Activated naive CD4-positive, alpha-beta T cell treated with anti-CD3 and anti-CD28 coated beads for 36 hours (primary cell): ENCODE results near the gene MEX3A. TPM values are rescaled to one million over a fixed set of nuclear protein-coding genes. Genes with fewer than 3 reads are reported as not detected.

ENCODE experiments used
- CTCF ChIA-PET: fragments of 350-600 bp; sonication (Branson Sonifier 250); formaldehyde crosslinking; loops from one replicate; lab custom pipeline; 2021; ENCODE audit warnings: antibody characterized with exemption; lab: Charles Lee
- DNase-seq: peaks from one replicate; pipeline ENCODE4 v3.0.0-alpha.2; 2020
- H3K27ac Mint-ChIP-seq: one replicate; pipeline ENCODE4 v1.8.0; 2021; ENCODE audit warnings: mild to moderate bottlenecking, mixed read lengths
- H3K27me3 Mint-ChIP-seq: one replicate; pipeline ENCODE4 v1.8.0; 2021; ENCODE audit warnings: low read depth, mixed read lengths
- H3K36me3 Mint-ChIP-seq: one replicate; pipeline ENCODE4 v1.8.0; 2021; ENCODE audit warnings: low read depth, mixed read lengths
- H3K4me1 Mint-ChIP-seq: one replicate; pipeline ENCODE4 v1.8.0; 2021; ENCODE audit warnings: low read depth, mixed read lengths
- H3K4me3 Mint-ChIP-seq: one replicate; pipeline ENCODE4 v1.8.0; 2021; ENCODE audit warnings: mild to moderate bottlenecking, moderate library complexity, mixed read lengths
- H3K9me3 Mint-ChIP-seq: one replicate; pipeline ENCODE4 v1.8.0; 2021; ENCODE audit warnings: mixed read lengths
- intact Hi-C: fragments of 100-400 bp; cut with micrococcal nuclease; formaldehyde crosslinking; loops from one replicate; pipeline ENCODE4 v1.15.1; 2023
- total RNA-seq, 2 experiments: library from RNA; stranded (reverse); gene quantifications; one replicate each; pipeline ENCODE4 v1.2.3, GENCODE V29; 2021

Gene MEX3A
- total RNA-seq, 2 experiments from 2014 or later = 0.22 to 0.36 TPM

DNA sequence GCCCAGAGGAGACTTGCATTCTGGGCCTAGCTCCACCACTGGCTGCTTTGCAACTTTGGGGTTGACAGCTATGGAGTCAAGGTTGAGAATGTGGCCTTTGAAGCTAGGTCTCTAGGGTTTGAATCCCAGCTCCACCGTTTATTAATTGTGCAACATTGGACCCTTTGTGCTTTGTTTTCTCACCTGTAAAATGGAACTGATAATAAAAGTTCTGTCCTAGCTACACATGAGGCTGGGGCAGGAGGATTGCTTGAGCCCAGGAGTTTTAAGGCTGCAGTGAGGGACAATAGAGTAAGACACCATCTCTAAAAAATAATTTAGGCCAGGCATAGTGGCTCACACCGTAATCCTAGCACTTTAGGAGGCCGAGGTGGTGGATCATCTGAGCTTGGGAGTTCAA, 17.0 kb upstream of the MEX3A start:
- CTCF ChIA-PET = interaction anchor here (0.6 to 16.2 kb wide), 3 partner anchors 10 to 29 kb away, joined by 3 to 737 read pairs (median 34); partner anchors contain the start of gene LMNA
- Mint-ChIP-seq H3K27ac (no peak overlapping the region), H3K36me3 (no peaks in the 10 kb centered on the region), H3K4me3 (no peak overlapping the region), H3K27me3 (peaks cover 12% of the 10 kb centered on the region), H3K4me1 (peaks cover 65% of the 10 kb centered on the region), H3K9me3 (no peaks in the 10 kb centered on the region)
- DNase-seq = no peak
- intact Hi-C loops = loop anchor here (5.0 kb wide), 1 partner anchor 358 kb away; no protein-coding TSS in a partner anchor

DNA sequence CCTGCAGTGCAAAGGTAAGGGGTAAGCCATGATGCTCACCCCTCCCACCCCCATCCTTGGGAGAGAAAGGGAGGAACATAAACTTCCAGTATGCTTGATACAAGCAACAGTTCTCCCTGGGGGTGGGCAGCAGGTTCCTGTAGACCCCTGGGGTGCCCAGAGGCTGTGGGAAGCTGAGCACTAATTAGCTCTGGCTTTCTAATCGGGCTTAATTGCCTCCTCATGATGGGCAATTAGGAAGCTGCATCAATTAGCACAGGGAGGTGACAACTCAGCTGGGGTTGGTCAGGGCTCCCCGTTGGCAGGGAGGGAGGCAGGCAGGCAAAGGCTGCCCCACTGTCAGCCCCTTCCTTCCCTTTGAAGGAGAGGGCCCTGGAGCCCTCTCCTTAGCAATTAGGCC, 16.5 kb upstream of the MEX3A start:
- Mint-ChIP-seq H3K9me3 (no peaks in the 10 kb centered on the region), H3K4me3 (no peak overlapping the region), H3K27ac (peak overlapping the region; percentile 28), H3K4me1 (peaks cover 60% of the 10 kb centered on the region), H3K36me3 (no peaks in the 10 kb centered on the region), H3K27me3 (peaks cover 12% of the 10 kb centered on the region)
- CTCF ChIA-PET = interaction anchor here (1.1 to 16.2 kb wide), 3 partner anchors 15 to 43 kb away, joined by 3 to 737 read pairs (median 34); partner anchors contain the start of gene LMNA
- intact Hi-C loops = loop anchor here (5.0 kb wide), 1 partner anchor 359 kb away; no protein-coding TSS in a partner anchor
- DNase-seq = no peak

DNA sequence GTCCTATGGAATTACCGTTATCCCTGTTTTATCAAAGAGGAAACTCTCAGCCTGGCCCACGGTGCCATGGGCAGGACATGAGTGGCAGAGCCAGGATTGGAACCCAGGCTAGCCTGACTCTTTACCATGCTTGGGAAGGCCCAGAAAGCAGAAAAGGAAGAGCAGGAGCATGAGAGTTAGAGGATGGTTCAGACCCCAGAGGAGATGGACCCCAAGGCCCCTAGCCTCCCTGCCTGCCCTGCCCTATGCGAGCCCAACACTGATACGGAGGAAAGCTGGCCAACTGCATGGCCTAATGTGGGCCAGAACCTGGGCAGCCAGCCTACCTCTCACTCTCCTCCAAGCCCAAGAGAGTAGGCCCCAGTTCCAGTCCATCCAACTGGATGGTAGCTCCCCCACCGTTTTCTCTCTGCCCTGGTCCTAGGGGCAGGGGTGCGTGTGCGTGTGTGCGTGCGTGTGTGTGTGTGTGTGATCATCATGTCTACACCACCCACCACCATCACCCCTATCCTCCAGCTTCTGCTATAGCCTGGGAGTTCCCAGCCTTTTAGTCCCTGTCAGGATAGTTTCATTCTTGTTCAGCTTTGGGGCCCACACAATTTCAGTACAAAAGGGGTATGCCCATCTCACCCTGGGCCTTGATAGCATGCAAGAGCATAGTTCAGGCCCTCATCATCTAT, 15.4 kb upstream of the MEX3A start:
- H3K36me3 Mint-ChIP-seq = no peaks in the 10 kb centered on the region
- intact Hi-C loops = loop anchor here (1.0 to 5.0 kb wide), 7 partner anchors 9 to 360 kb away; partner anchors contain the start of genes CCT3, LMNA, SMG5 and TSACC
- CTCF ChIA-PET = interaction anchor here (0.6 to 16.2 kb wide), 15 partner anchors 9 to 239 kb away, joined by 3 to 737 read pairs (median 4); partner anchors contain the start of genes LMNA and MEX3A
- peak overlapping the region; percentile 40 for H3K4me3 Mint-ChIP-seq
- peak; percentile 78 for DNase-seq
- H3K9me3 Mint-ChIP-seq = no peaks in the 10 kb centered on the region
- peaks cover 49% of the 10 kb centered on the region for H3K4me1 Mint-ChIP-seq
- peaks cover 10% of the 10 kb centered on the region for H3K27me3 Mint-ChIP-seq
- peak overlapping the region; percentile 99 for H3K27ac Mint-ChIP-seq

DNA sequence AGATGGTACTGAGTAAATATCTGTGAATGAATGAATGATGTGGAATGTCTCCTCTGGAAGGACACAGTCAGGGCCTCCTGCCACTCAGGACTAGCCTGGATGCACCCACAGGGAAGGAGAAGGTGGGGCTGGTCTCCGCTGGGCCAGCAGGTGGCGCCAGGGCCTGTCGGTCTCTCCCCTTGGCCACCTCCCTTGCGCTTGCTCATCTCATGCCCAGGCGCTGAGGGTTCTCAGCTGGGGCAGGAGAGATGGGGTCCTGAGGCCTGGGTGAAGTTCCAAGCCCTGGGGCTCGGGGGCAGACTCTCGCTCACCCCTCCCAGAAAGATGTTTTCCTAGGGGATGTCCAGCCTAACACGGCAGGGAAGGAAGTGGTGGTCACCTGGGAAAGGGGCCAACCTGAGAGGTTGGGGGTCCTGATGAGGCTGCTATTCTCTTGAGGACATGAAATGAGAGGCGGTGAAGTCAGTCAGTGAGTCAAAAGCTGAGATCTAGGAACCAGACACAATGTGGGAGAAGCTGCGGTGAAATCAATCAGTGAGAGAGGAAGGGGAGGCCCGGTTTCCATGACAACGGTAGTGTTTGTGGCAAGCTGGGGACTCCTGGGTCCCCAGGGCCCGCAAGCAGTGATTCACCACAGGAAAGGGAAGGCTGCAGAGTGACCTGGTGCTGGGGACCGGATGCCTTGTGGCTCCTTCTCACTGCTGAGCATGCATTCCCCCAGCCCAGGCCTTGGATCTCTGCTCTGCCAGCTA, 14.6 kb upstream of the MEX3A start:
- H3K4me3 Mint-ChIP-seq = peak overlapping the region; percentile 40
- H3K36me3 Mint-ChIP-seq = no peaks in the 10 kb centered on the region
- peak overlapping the region; percentile 99 for H3K27ac Mint-ChIP-seq
- intact Hi-C loops = loop anchor here (1.0 to 5.0 kb wide), 9 partner anchors 9 to 360 kb away; partner anchors contain the start of genes CCT3, LMNA, SMG5 and TSACC
- CTCF ChIA-PET = interaction anchor here (0.6 to 16.2 kb wide), 21 partner anchors 9 to 239 kb away, joined by 3 to 737 read pairs (median 4); partner anchors contain the start of genes LMNA and MEX3A
- no peaks in the 10 kb centered on the region for H3K9me3 Mint-ChIP-seq
- peak; percentile 98 for DNase-seq
- peaks cover 11% of the 10 kb centered on the region for H3K27me3 Mint-ChIP-seq
- peaks cover 49% of the 10 kb centered on the region for H3K4me1 Mint-ChIP-seq

DNA sequence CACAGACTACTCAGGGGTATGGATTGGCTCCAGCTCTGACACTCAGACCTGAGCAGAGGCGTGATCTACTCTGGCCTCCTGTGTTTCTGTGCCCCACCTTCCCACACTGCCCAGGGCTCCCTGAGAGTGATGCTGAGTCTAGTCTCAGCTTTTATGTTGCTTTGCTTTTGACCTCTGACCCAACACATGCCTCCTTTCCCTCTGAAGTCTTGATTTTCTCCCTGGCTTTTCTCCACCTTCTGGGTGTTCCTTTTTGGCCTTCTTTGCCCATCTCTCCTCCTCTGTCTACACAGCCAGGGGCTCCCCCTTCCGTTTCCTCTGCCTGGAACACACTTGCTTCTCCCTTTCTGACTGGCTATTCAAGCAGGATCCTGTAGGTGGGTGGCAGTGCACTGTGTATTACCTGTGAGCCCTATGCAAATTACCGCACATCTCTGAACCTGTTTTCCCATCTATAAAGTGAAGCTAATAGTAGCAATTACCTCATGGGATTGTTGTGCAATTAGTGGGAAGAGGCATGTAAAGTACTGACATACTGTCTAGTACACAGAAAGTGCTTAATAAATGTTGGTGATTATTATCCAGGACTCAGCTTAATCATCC, 13.7 kb upstream of the MEX3A start:
- H3K27me3 Mint-ChIP-seq = peaks cover 11% of the 10 kb centered on the region
- intact Hi-C loops = loop anchor here (1.0 to 5.0 kb wide), 4 partner anchors 34 to 361 kb away; partner anchors contain the start of gene SMG5
- H3K9me3 Mint-ChIP-seq = no peaks in the 10 kb centered on the region
- peak overlapping the region; percentile 99 for H3K27ac Mint-ChIP-seq
- H3K4me3 Mint-ChIP-seq = no peak overlapping the region
- H3K4me1 Mint-ChIP-seq = peaks cover 49% of the 10 kb centered on the region
- H3K36me3 Mint-ChIP-seq = no peaks in the 10 kb centered on the region
- CTCF ChIA-PET = interaction anchor here (0.9 to 16.2 kb wide), 17 partner anchors 10 to 240 kb away, joined by 3 to 737 read pairs (median 4); partner anchors contain the start of genes LMNA and MEX3A
- DNase-seq = peak; percentile 81

DNA sequence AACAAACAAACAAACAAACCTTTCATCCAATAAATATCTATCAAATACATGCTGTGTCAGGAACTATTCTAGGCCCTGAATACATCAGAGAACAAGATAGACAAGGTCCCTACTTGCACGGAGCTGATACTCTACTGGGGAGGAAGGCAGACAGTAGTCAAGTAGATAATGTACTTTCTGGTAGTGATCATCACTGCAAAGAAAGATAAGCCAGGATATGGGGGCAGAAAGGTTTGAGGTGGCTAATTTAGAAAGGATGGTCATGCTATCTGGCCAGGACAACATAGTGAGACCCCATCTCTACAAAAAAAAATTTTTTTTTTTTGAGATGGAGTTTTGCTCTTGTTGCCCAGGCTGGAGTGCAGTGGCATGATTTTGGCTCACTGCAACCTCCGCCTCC, 9.3 kb upstream of the MEX3A start:
- CTCF ChIA-PET = interaction anchor here (0.6 to 16.2 kb wide), 9 partner anchors 9 to 193 kb away, joined by 3 to 737 read pairs (median 7); partner anchors contain the start of genes MEX3A and TMEM79
- Mint-ChIP-seq H3K36me3 (no peaks in the 10 kb centered on the region), H3K27me3 (peaks cover 14% of the 10 kb centered on the region), H3K27ac (no peak overlapping the region), H3K9me3 (no peaks in the 10 kb centered on the region), H3K4me1 (peaks cover 15% of the 10 kb centered on the region), H3K4me3 (no peak overlapping the region)
- intact Hi-C loops = loop anchor here (2.0 kb wide), 1 partner anchor 227 kb away; no protein-coding TSS in a partner anchor
- DNase-seq = no peak

DNA sequence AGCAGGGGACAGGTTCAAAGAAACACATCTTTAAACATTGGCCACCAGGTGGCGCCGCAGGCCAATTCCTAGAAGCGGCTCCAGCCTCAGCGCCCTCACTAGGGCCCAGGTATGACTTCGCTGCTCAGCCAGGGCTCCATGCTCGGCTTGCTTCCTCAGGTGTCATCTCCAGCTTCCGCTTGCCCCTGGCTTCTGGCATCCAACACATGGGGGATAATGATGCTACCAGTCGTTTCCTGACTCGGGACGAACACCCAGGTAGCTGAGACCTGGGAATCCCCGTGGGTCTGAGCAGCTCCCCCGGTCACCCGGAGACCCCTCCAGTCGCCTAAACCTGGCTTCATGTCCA, 8.5 kb upstream of the MEX3A start:
- no peaks in the 10 kb centered on the region for H3K9me3 Mint-ChIP-seq
- no peaks in the 10 kb centered on the region for H3K36me3 Mint-ChIP-seq
- no peak overlapping the region for H3K4me3 Mint-ChIP-seq
- CTCF ChIA-PET = interaction anchor here (0.6 to 16.2 kb wide), 16 partner anchors 8 to 180 kb away, joined by 3 to 737 read pairs (median 4); partner anchors contain the start of genes LMNA, MEX3A and RAB25
- H3K27ac Mint-ChIP-seq = no peak overlapping the region
- peaks cover 8% of the 10 kb centered on the region for H3K4me1 Mint-ChIP-seq
- intact Hi-C loops = loop anchor here (1.0 to 2.0 kb wide), 4 partner anchors 39 to 228 kb away; no protein-coding TSS in a partner anchor
- H3K27me3 Mint-ChIP-seq = peaks cover 19% of the 10 kb centered on the region
- peak; percentile 95 for DNase-seq

DNA sequence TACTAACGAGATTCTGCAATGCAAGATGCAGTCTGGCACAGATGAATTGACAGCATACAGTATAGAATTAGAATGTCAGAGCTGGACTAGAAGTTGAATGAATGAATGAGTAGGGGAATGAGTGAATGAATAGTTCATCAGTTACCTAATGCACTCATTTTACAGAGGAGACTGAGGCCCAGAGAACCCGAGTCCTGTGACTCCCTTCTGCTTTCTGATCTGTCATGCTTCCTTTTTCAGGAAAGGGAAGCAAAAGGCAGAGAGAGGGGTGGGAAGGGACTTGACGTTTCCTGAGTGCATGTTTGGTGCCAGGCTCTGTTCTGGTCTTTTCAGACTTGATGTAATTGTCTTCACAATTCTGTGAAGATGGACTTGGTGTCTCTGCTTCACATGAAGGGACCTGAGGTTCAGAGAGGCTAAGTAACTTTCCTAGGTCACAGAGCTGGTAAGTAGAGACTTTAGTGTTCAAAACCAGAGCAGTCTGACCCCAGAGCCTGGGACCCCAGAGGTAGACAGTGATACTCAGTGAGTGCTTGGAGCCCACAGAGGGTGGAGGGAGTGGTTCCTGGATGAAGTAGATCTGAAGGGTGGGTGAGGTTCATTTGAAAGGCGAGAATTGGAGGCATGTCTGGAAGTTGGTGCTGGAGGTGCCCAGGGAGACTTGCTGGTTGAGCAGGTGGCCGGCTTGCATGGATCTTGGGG, 8.0 kb upstream of the MEX3A start:
- intact Hi-C loops = loop anchor here (1.0 to 2.0 kb wide), 4 partner anchors 40 to 229 kb away; no protein-coding TSS in a partner anchor
- Mint-ChIP-seq H3K27ac (no peak overlapping the region), H3K9me3 (no peaks in the 10 kb centered on the region), H3K4me1 (peaks cover 4% of the 10 kb centered on the region), H3K4me3 (no peak overlapping the region), H3K36me3 (no peaks in the 10 kb centered on the region), H3K27me3 (peaks cover 19% of the 10 kb centered on the region)
- DNase-seq = no peak
- CTCF ChIA-PET = interaction anchor here (0.7 to 16.2 kb wide), 14 partner anchors 14 to 142 kb away, joined by 3 to 737 read pairs (median 6); partner anchors contain the start of gene LMNA

DNA sequence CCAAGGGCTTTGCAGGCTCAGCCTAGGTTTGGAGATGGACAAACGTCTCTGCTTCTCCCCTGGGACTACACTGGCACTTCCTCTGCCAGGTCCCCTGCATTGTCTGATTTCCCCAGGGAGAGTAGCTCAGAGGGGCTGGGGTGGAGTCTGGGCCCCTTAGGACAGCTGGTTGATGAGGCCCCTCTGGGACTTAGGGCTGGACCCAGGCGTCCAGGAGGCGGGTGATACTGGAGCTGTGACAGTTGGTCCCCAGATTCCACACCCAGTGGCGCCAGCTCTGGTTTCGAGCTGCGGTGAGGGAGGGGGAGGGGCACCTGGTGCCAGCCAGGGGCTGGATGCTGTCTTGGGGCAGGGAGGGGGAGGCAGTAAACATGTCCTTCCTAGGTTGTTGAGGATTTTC, 7.4 kb upstream of the MEX3A start:
- no peaks in the 10 kb centered on the region for H3K4me1 Mint-ChIP-seq
- no peak for DNase-seq
- no peaks in the 10 kb centered on the region for H3K9me3 Mint-ChIP-seq
- H3K36me3 Mint-ChIP-seq = no peaks in the 10 kb centered on the region
- no peak overlapping the region for H3K4me3 Mint-ChIP-seq
- H3K27ac Mint-ChIP-seq = no peak overlapping the region
- H3K27me3 Mint-ChIP-seq = peaks cover 19% of the 10 kb centered on the region
- CTCF ChIA-PET = interaction anchor here (0.6 to 16.2 kb wide), 7 partner anchors 17 to 367 kb away, joined by 3 to 737 read pairs (median 7); partner anchors contain the start of gene LMNA
- intact Hi-C loops = loop anchor here (1.0 to 2.0 kb wide), 4 partner anchors 41 to 229 kb away; no protein-coding TSS in a partner anchor

DNA sequence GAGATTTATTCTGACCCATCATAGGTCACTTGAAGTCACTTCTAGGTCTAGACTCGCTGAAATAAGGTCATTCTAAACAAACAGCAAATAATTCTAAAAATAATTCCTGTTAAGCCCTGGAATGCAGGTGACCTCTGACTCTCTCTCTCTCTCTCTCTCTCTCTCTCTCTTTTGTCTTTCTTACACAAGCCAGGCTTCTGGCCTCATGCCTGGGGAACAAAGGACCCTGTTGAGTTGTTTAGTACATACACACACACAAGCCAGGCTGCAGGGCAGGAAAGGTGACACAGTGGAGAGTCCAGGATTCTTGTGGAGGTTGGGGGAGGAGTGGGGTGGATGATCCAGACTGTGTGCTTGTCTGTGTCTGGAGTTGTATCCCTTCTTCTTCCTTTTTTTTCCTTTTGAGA, 4.0 kb upstream of the MEX3A start:
- intact Hi-C loops = no loop called here
- Mint-ChIP-seq H3K27ac (no peak overlapping the region), H3K4me1 (peaks cover 5% of the 10 kb centered on the region), H3K36me3 (no peaks in the 10 kb centered on the region), H3K4me3 (no peak overlapping the region), H3K9me3 (no peaks in the 10 kb centered on the region), H3K27me3 (peaks cover 26% of the 10 kb centered on the region)
- CTCF ChIA-PET = interaction anchor here (0.6 to 16.2 kb wide), 2 partner anchors 43 to 916 kb away, joined by 4 to 737 read pairs; no protein-coding TSS in a partner anchor
- no peak for DNase-seq
